COLO829 (cell line): ENCODE data around the gene GLTP.

ENCODE experiments used
- DNase-seq: peaks from one replicate; pipeline ENCODE4 v3.0.0; 2012; ENCODE audit warnings: low spot score

GLTP gene

GRCh38 chr12:109820816-109821381 is 59.4 kb downstream of the GLTP start:
- DNase-seq, result no peak

DNA sequence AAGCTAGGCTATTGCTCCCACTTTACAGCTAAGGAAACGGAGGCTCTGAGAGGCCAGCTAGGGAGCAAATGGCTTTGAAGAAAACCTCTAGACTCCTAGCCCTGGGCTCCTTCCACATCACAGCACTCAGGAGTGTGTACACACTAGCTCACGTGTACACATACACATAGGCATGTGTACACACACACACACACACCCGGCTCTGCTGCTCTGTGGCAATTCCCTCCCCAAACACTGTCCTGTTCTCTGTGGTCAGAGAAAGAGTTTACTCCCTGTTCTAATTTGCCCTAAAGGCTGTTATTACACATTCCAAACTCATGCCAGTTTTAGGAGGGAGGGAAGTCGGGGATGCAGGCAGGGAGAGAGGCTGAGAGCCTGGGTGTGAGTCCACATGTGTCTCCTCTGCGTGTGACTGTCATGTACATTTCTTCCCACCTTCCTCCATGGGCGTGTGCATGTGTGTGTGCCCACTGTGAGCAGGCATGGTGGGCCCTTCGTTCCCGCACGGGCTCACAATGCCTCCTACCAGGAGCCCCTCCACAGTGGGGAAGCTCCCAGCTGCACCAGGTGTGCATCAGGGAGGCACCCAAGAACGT is 61.3 kb downstream of the GLTP start:
- DNase-seq, result peak; percentile 79

GRCh38 chr12:109818253-109818652 is 62.1 kb downstream of the GLTP start:
- no peak for DNase-seq

GRCh38 chr12:109817627-109818231 is 62.6 kb downstream of the GLTP start:
- DNase-seq, result no peak

- no peak for DNase-seq
Observed at GRCh38 chr12:109816870-109817269, 63.5 kb downstream of the GLTP start.

- DNase-seq, result no peak
Observed at GRCh38 chr12:109815757-109816617, 64.4 kb downstream of the GLTP start.

DNA sequence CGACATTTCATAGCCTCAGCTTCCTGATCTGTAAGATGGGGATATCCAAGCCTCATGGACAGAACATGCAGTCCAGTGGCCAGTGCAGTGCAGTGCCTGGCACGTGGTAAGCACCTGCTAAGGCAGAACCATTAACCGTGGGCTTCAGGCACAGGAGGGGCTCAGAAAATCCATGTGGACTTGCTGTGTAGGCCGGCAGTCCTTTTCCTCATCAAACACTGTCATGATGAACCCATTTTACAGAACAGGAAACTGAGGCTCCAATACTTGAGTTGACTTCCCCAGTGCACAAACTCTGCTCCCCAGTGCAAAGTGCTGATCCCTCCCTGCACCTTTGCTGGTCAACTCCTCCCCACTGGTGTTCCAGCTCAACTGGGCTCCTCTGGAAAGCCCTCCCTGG is 65.1 kb downstream of the GLTP start:
- no peak for DNase-seq

DNA sequence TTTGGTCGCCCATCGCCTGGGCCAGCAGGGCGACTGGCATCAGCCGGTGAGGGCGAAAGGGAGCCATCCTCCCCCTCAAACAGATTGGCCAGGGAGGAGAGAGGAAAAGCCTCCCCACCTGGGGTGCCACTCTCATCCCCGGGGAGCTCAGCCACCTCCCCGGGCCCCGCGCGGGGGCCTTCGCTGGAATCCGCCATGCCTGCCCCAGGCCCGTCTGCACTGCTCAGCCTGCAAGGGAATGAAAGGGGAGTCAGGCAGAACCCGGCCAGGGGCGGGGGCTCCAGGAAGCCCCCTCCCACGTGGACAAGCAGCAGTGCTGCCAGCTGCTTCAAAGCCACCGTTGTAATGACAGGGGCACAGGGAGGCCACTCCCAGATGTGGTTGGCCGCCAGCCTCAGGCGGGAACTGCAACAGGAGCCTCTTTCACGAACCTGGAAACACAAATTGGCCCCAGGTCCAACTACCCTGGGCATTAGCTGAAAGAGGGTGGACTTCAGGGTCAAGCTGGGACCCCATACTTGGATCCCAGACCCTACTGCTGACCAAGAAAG is 65.7 kb downstream of the GLTP start:
- no peak for DNase-seq

DNA sequence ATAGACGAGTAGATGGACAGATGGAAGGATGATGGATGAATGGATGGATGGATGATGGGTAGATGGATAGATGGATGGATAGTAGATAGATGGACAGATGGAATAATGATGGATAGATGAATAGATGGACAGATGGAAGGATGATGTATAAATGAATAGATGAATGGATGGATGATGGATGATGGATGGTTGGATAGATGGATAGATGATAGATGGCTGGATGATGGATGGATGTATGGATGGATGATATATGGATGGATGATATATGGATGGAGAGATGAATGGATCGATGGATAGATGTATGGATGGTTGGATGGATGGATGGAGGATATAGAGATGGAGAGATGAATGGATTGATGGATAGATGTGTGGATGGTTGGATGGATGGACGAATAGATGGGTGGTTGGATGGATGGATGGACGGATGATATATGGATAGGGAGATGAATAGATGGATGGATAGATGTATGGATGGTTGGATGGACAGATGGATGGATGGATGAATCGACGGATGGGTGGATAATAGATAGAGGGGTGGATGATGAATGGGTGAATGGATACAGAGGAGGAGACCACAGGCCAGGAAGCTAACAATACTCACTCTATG is 66.4 kb downstream of the GLTP start:
- no peak for DNase-seq

GRCh38 chr12:109811624-109811995 is 68.7 kb downstream of the GLTP start:
- no peak for DNase-seq

- DNase-seq, result no peak
Observed at GRCh38 chr12:109810954-109811623, 69.3 kb downstream of the GLTP start.

DNA sequence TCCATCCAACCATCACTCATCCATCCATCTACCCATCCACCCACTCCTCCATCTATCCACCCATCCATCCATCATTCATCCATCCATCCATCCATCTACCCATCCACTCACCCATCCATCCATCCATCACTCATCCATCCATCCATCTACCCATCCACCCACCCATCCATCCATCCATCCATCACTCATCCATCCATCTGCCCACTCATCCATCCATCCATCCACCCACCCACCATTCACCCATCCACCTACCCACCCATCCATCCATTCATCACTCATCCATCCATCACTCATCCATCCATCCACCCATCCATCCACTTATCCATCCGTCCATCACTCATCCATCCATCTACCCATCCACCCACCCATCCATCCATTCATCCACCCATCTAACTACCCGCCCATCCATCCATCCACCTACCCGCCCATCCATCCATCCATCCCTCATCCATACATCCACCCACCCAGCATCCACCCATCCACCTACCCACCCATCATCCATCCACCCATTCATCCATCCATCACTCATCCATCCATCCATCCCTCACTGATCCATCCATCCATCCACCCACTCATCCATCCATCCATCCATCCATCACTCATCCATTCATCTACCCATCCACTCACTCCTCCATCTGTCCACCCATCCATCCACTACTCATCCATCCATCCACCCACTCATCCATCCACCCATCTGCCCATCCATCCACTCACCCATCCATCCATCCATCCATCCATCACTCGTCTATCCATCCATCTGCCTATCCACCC is 71.3 kb downstream of the GLTP start:
- DNase-seq, result no peak

DNA sequence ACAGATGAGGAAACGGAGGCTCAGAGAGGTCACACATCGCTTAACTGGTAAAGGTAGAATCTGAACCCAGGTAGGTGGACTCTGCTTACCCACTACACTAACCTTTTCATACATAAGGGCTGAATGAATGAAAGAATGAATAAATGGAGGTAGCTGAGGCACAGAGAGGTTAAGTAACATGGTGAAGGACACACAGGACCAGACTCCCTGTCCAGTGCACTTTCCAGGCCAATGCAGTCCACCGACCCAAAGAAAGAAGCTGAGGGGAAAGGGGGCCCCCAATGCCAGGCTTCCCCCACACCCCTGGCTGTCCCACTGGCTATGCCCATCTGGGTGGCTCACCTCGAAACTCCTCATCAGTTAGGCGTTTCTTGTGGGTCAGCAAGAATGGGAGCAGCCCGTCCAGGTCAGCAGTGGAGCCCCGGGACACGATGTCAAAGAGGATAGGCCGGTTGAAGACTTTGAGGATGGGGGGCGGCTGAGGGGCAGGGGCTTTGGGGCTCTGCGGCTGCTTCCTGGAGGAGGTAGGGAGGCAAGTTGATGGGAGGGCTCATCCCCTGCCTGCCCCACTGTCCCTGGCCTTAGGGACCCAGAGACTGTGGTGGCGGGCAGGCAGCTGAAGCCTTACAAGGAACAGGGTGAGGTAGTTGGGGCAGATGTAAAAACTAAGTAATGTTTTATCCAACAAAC is 72.2 kb downstream of the GLTP start:
- no peak for DNase-seq

DNA sequence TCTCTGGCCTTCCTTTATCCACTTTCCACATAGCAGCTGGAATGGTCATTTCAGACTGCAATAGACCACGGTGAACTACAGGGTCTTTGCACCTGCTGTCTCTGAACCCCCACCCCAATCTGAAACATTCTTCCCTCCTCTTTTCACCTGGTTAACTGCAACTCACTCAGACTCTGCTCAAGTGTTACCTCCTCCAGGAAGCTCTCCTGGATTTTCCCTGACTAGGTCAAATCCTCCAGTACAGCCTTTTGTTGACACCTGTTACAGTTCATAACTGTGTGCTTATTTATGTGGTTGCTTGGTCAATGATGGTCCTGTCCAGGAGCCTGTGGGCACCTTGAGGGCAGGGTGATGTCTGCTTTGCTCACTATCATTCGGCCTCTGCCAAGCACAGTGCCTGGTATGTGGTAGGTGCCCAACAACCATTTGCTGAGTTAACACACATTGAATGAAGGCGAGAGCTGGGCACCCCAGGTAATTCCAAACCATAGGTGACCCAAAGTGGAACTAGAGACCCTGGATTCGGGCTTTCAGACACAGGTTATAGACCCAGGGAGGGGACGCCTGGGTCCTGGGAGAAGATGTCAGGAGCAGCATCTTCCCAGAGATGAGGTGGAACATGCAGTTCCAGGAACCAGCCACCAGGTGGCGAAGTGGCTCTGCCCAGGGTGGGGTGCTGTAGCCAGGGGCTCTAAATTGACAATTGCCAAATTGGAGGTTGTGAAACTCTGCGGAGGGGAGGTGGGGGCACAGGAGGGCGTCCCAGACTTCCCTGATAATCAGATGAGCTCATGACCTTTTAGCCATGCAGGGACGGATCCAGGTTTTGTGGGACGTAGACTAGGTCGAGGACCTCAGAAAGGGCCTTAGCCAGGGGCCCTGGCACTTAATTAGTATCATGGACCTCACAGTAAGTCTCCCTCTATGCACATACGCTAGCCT is 75.2 kb downstream of the GLTP start:
- peak; percentile 70 for DNase-seq

GRCh38 chr12:109803678-109804077 is 76.7 kb downstream of the GLTP start:
- DNase-seq, result no peak

DNA sequence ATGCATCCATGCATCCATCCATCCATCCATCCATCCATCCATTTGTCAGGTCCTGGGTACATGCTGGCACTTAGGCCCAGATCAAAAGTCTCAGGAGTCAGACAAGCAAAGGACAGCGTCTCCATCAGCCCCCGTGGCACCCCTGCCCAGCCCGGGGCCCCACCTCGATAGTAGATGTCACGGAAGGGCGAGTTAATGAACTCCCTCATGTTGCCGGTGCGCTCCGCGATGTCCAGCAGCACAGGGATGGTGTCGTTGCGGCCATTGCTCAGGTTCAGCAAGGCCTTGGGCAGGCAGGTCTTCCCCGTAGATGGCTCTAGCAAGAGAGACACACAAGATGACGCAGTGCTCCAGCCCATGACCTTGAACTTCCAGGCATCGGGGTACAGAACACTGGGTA is 77.5 kb downstream of the GLTP start:
- no peak for DNase-seq
